NOMO-1 treated with dmso at 0.1 percent for 144 hours (cell line): ENCODE measurements around the gene TUBB.
A peak's percentile ranks its signal among the peaks of the same experiment; 100 is the strongest.
"Not testable (repeated sequence)": the region's sequence is repeated elsewhere in the genome, so short reads cannot be mapped to it uniquely, and the experiment has no call there.

Experiments
- DNase-seq: peaks from one replicate; lab custom pipeline; 2025; ENCODE audit not compliant: unreplicated experiment; lab: John Stamatoyannopoulos, UW

The TUBB gene

DNA sequence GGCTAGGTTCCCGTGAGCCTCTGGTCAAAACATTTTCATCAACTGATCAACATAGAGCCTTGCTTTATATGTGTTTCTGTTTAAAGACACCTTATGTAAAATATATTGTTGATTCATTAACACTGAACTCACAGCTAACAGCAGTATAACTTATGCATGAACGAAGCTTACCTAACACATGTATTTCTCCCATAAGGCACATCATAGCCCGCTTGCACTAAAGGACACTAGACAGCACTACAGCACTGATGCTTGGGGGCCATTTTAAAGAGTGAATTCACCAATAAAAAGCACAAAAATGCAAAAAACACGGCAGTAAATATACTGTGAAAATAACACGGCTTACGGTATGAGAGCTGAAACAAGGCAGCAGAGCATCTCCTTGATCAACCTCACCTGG, 18.4 kb downstream of the TUBB start:
- no peak for DNase-seq

DNA sequence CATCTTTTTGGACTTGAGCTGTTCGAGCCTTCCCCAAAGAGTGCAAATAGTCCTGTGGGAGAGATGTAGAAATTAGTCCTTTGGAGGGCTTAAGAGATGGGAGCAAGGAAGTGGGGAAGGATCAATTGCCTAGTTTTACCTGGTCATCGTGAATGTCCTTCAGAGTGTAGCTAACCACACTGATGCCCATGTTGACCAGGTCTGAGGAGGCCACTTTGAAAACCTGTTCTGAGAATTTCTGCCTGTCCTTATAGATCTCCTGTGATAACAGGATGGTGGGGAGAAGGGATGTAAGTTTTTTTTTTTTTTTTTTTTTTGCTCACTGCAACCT, 20.4 kb downstream of the TUBB start:
- DNase-seq, result no peak

DNA sequence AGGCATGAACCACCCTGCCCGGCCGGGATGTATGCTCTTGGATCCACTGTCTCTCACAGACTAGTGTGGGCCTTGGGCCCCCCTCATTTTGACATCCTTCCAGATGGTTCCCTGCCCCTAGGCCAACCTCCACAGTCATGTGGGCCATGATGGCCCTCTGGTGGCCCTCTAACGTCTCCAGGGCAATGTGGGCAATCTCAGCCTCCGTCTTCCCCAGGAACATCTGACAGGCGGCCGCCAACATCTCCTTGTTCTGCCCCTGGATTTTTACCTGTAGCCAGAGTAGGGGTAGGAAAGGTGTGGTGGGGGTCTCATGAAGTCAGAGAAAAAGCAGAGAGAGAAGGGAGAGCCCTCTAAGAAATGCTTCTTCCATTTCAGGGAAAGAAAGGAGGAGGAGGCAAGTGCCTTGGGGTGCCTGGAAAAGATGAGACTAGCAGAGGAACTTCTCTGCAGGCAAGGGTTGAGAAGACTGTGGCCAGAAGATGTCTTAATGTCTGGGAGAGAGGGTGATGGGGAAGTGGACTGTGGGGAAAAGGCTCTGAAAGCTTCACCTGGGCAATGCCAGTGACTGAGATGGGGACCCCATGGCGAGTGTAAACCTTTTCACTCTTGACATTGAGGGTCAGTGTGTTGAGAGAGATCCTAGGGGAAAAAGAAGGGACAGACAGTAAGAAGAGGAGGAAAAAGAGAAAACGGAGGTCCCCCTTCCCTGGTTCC, 21.1 kb downstream of the TUBB start:
- no peak for DNase-seq

DNA sequence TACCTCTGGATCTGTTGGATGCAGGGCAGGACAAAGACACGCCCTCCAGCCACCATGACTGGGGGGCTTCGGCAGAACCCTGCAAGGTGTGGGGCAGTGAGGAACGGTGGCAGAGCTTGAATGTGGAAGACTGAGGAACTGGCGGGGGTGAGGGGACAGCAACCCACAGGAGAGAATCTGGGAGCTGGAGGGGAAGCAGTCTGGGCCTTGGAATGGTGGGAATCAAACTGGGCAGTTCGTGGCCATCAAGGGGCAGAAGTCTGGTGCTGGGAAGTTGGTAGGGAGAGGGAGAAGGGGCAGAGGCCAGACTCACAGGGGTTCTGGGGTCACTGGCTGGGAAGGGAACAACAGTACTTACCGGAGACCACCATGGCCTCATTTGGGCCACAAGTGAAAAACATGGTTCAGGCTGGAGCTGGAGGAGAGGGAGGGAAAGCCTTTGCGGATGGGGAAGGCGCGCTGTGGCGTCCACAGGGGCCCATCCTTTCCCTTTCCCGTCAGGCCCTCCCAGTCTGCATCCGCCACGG, 21.7 kb downstream of the TUBB start:
- no peak for DNase-seq

DNA sequence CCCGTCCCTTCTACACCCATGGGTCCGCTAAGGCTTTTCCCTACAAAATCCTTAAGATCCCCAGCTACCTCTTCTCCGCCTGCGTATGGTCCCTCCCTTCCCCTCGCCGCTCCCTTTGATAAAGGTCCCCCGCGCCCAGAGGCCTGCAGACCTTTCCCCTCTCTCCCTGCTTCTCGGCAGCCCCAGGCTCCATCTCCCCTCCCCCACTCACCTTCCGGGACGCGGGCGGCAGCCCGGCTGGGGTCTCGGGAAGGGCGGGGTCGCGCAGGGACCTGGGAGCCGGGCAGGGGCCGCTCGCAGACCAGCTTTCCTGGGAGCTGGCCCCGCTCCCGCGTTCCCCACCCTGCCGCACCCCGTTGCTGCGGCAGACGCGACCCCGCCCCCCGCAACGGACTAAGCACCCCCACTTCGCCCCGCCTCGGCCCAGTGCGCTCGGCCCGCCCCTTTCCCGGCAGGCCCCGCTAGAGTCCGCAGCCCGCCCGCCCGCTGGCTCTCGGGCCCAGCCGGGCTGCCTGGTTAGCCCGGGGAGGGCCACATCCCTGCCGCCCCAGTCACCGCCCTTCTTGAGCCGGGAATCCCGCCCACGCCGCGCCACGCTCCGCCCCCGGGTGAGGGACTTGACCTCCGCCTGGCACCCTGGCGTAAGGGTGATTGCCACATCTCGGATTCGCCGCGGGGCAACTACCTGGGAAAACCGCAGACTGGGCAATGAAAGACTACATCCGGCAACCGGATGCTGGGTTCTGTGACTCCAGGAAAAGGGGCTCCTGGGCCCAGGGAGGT, 22.4 kb downstream of the TUBB start, which contains the start of gene FLOT1:
Gene FLOT1, minus strand, starts transcription at position 372 of the 783 bp plus-strand sequence. CDS start 498 bp downstream, outside the sequence.
- DNase-seq, result peak; percentile 98

DNA sequence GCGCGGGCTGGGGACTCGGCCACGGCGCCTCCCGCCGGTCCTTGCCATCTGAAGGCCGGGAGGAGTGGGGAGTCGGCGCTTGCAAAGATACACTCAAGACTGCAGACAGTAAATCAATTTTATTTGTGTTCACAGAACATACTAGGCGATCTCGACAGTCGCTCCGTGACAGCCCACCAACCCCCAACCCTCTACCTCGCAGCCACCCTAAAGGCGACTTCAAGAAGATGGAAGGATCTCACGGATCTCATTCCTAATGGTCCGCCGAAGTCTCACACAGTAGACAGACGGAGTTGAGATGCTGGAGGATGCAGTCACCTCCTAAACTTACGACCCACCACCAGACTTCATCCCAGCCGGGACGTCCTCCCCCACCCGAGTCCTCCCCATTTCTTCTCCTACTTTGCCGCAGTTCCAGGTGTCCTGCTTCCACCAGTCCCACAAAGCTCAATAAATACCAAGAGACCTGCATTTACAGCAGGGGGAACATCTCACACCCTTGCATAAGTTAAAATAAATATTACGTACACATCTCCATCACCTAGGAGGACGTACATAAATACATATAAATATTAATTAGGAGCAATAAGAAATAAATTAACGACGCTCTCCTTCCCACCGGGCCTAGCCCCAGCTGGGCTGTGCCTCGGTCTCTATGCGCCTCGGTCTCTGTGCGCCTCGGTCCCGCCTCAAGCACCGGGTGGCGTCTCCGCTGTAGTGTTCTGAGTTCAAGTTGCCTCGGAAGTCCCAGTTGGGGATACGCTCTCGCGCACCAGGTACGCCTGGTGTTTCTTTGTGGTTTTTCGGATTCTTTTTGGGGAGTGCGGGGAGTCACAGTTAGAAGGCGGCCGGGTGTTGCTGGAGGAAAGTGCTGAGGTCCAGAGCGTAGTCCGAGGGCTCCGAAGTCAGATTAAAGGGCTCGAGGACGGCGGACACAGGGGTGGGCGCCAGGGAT, 23.2 kb downstream of the TUBB start:
- DNase-seq, result no peak

DNA sequence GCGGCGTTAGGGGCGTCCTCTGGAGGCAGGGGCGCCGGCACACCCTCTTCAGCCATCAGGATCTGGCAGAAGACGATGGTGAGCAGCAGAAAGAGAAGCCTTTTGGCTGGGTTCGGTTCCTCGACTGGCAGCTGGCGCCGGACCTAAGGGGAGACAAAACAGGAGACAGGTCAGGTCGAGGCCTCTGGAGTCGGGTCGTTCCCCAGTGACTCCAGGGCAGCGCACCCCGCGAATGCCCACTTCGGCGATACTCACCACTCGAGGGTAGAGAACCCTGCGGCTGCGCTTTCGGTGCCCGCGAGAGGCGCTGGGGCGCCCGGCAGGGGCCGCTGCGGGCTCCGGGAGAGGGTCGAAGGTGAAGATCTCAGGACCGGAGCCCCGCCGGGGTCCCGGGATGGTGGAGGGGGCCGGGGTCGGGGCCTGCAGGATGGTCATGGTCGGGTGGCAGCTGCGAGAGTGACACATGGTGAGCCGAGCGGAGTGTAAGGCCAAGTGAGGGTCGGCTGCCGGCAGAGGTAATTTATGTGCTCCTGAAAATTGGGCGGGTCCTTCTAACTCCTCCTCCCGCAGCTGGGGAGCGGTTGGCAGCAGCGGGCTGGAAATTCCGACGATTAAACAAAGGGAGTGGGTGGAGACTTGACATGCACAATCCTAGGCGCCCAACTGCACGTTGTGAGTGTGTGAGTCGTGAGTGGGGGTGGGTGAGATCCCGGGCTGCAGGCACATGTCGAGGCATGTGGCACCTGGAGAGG, 24.1 kb downstream of the TUBB start, which contains the start of gene IER3:
Gene IER3, minus strand, starts transcription at position 494 of the 752 bp plus-strand sequence. Its CDS starts 29 bp downstream, at position 465.
- peak; percentile 66 for DNase-seq

DNA sequence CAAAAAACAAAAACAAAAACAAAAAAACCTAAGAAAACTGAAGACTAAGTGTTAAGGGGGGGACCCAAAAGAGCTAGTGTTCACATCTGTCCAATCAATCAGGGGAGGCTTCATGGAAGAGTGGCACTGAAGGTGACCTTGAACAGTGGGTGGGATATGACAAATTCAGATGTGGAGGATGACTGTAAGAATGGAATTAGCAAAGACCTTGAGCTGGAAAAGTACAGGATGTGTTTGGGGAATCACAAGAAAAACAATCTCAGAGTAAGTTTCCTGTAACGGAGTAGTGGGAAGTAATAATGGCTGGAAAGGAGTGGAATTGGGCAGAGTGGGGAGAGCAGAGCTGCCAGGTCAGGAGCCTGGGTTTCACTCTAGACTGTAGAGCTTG, 27.1 kb downstream of the TUBB start:
- DNase-seq, result no peak

DNA sequence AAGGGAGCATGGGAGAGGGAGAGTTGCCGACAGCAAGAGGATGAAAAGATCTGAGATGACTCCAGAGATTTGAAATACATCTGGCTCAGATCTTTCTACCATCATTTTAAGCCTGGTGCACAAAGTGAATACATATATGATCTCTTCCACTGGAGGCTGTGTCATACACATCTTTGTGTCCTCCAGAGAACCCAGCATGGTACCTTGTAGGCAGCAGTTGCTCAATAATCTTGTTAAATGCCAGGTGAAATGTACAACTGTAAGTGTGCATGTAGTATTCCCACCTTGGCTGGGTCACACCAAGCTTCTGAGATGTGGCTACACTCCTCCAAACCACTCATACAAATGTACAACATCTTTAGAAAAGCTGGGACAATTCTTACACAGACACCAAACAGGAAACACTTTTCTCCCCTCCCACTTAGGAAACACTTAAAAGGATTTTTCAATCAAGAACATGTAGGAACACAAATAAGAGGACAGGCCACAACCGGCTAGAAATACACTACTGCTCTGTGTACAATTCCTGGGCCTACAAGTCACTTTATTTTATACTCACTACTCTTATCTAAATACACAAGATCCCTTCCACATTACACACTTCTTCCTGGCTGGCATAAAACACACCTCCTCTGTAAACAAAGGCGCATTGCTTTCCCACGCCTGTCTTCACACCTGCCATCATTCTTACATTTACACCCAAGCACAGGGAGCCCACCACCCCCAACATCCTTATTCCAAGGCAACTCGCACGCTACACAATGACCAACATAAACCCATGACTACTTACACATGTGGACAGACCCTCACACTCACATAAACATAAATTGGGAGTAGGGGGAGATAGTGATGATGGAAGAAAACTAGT, 28.0 kb downstream of the TUBB start:
- DNase-seq, result no peak

DNA sequence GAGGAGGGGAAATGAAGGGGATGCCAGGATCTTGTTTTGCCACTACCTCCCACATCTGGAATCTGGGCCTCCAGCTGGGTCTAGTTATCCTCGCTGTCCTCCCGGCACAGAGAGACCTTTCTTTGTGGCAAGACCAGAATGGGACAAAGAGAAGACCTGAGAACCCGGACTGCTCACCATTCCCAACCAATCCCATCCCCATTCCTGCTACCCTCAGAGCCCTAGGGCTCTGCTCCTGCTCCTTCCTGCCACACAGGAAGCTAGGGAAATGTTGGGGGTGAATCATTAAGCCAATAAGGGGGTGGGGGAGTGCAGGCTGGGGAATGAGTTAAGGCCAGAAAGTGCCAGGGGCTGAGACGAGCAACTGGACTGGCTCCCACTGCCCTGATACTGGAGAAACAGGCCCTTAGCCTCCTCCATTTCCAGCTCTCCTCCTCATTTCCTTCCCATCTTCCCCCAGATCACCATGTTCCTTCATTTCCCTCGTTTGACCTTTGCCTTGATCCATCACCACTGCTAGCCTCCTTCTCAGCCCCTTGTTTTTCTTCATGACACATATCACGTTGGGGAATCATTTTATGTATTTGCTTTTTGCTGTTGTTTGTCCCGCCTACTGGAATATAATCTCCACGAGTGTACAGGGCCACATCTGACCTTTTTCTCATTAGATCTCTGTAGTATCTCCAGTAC, 28.8 kb downstream of the TUBB start:
- DNase-seq, result no peak

DNA sequence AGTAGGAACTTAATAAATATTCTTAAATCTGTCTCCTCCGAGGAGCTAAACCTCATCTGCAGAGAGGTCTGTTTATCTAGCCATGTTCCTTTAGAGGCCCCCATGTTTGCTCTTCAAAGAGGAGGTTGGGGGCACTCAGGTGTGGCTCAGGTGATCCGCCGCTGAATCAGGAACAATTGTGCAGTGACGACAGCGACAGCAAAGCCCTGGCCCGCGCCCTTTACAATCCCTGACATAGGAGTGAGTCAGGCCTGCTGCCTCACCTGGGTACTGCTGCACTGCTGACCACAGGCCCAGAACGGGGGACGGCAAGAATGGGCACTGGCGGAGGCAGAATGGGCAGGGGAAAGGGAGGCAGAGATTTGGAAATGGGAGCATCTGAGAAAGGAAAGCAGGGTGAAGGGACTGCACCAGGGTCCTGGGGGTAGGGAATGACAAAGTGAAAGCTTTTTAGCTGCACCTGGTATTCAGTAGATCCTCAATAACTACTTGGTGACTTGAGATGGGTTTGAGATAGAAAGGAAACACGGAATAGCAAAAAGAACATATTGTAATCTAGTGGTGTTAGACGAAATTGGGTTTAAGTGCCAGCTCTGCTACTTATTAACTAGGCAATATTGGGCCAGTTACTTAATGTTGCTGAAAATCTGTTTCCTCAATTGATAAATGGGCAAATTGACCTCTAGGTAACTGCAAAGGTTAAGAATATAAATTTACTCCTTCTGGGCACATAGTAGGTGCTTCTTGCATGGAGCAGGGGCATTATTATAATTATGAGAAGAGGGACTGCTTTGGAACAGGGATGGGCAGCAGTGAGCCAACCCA, 29.6 kb downstream of the TUBB start:
- DNase-seq, result no peak

DNA sequence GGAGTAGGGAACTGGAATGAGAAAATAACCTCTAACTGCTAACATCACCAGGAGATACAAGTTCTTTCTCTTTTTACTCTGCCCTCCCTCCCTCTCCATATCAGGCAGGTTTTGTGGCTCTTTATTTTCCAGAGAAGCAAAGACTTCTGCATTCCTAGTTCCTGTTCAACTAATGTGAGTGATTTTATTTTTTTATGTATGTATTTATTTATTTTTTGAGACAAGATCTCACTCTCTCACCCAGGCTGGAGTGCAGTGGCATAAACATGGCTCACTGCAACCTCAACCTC, 30.2 kb downstream of the TUBB start:
- no peak for DNase-seq

DNA sequence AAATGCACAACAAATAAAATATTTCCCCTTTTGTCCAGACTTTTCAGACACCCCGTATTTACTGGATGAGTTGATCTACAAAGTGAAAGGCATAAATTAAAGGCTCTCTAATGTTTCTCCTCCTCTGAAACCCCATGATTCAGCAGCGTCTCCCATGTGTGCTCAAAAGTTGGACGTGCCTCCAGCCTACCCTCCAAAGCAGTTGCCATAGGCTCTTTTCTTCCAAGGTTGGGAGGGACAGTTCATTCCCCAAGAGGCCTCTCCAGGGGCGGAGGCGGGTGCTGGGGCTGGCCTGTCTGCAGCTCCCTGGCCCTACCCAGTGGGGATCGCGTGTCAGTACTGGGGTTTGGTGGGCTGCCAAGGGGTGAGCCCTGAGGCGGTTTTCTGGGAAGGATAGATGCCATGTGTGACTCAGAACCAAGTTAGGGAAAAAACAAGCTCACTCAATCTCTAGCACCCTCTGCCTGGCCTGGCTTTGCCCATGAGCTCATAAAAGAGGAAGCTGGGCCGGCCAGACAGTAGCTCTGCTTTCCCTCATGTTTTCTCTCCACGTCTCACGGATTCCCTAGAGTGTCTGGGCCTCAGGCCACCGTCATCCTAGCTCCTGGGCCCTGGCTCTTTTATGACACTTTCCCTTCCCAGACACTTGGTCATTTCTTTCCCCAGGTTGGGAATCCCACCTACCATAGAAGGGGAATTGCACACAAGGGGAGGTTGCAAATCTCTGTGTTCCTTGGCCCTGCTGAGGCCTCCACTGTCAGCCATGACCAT, 32.2 kb downstream of the TUBB start:
- no peak for DNase-seq

DNA sequence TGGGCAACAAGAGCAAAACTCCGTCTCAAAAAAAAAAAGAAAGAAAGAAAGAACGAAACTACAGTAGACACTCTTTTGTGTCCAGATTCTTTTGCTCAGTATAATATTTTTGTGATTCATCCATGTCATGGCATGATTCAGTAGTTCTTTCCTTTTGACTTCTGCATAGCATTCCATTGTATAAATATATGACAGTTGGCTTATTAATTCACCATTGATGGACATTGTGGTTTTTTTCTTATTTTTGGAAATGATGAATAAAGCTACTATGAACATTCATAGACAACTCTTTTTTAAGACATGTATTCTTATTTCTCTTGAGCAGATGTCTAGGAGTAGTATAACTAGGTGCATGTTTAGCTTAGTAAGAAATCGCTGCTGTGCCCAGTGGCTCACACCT, 34.5 kb downstream of the TUBB start:
- DNase-seq, result no peak

DNA sequence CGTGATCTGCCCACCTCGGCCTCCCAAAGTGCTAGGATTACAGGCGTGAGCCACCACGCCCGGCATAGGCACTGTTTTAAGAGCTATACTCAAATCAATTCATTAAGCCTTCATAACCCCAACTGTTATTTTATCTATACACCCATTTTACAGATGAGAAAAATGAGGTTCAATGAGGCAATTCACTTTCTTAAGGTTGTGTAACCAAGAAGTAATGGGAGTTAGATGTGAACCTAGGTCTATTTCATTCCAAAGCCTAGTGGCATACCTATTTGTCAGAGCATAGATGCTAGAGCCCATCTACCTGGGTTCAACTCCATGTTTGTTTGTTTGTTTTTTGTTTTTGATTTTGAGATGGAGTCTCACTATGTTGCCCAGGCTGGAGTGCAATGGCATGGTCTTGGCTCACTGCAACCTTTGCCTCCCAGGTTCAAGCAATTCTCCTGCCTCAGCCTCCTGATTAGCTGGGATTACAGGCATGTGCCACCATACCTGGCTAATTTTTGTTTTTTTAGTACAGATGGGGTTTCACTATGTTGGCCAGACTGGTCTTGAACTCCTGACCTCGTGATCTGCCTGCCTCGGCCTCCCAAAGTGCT, 36.4 kb downstream of the TUBB start:
- DNase-seq, result not testable (repeated sequence)

DNA sequence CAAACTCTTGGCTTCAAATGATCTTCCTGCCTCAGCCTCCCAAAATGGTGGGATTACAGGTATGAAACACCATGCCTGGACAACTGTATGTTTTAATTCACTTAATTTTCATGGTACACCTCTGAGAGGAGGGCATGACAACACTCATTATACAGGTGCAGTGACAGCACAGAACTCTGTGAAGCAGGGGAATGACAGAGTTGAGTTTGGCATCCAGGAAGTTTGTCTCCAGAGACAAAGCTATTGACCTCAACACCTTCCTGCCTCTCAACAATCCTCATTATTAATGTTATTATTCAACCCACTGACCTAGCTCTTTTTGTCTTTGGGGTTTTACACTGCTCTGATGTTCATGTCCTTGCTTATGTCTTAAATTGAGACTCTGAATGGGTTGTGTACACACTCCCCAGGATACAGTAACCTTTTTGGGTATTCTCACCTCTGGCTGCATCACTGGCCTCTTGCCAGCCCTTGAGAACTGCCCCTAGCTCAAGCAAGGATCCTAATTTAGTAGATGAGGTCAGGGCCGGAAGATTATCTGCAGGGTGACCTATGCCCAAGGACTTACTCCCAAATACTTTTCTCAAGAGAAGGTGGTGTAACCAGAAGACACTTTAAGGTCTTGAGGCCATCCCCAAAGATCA, 37.2 kb downstream of the TUBB start:
- no peak for DNase-seq
